Kidney (tissue), 14 donors: ENCODE data around the gene MEF2C. TPM values are rescaled to one million over a fixed set of nuclear protein-coding genes. Genes with fewer than 3 reads are reported as not detected.

Source experiments
- DNase-seq, 5 donors: peaks; one replicate each; pipeline ENCODE4 v3.0.0-alpha.2; 2013 to 2020
- FAIRE-seq: peaks from 2 replicates; lab custom pipeline; 2012; peaks lifted over from hg19 to GRCh38; lab: Jason Lieb, UNC
- H3K27ac ChIP-seq, 2 donors: one replicate each; pipeline ENCODE4 v1.7.0; 2013; ENCODE audit warnings: low read depth in 2 of 2, low read length in 2 of 2, inconsistent platforms in 1 of 2
- H3K27me3 ChIP-seq: one replicate; pipeline ENCODE4 v1.7.1; 2013; ENCODE audit warnings: low read length, inconsistent platforms; ENCODE audit not compliant: control insufficient read depth, insufficient read depth
- H3K36me3 ChIP-seq, 3 donors: one replicate each; pipeline versions ENCODE4 v1.7.0 to v1.7.1; 2013; ENCODE audit warnings: low read length in 3 of 3, control low read depth in 1 of 3, inconsistent platforms in 1 of 3; ENCODE audit not compliant: insufficient read depth in 3 of 3, control insufficient read depth in 2 of 3
- H3K4me1 ChIP-seq, 3 donors: one replicate each; pipeline versions ENCODE4 v1.7.0 to v1.7.1; 2013; ENCODE audit warnings: low read length in 3 of 3, inconsistent platforms in 1 of 3, low read depth in 1 of 3; ENCODE audit not compliant: control insufficient read depth in 2 of 3, insufficient read depth in 2 of 3
- H3K4me3 ChIP-seq, 3 donors: one replicate each; pipeline versions ENCODE4 v1.7.0 to v1.8.1; 2013; ENCODE audit warnings: low read length in 3 of 3, control low read depth in 1 of 3, inconsistent platforms in 1 of 3
- H3K9ac ChIP-seq, 3 donors: one replicate each; pipeline versions ENCODE4 v1.7.0 to v1.7.1; 2013; ENCODE audit warnings: low read length in 3 of 3, control low read depth in 1 of 3, inconsistent platforms in 1 of 3
- H3K9me3 ChIP-seq, 3 donors: one replicate each; pipeline versions ENCODE4 v1.7.0 to v1.7.1; 2013; ENCODE audit warnings: low read length in 3 of 3, control low read depth in 1 of 3, inconsistent platforms in 1 of 3; ENCODE audit not compliant: control insufficient read depth in 2 of 3, insufficient read depth in 1 of 3
- CTCF ChIP-seq: IDR thresholded peaks from 3 replicates; pipeline ENCODE4 v1.5.1; 2012; ENCODE audit warnings: mild to moderate bottlenecking, moderate library complexity, borderline replicate concordance; ENCODE audit not compliant: insufficient read depth; ENCODE audit errors: extremely low read depth
- intact Hi-C: fragments of 100-400 bp; cut with DNase I; formaldehyde crosslinking; loops from one replicate; pipeline ENCODE4 v1.11.1; 2022
- polyA plus RNA-seq: library from polyadenylated mRNA; stranded (reverse); fragments of 350-450 nt; fragmentation: Illumina TruSeq; extraction: RNeasy Lipid Tissue Mini Kit (QIAGEN cat#74804); gene quantifications from one replicate; pipeline ENCODE4 v1.2.3, GENCODE V29; 2014; ENCODE audit warnings: low read depth, low replicate concordance; ENCODE audit not compliant: insufficient read depth
- total RNA-seq: library from RNA; stranded (reverse); fragmentation: NEBNext Ultra II Directional; extraction: Animal tissue kit (Norgen Biotek cat#: 25700); gene quantifications from one replicate; pipeline ENCODE4 v1.2.1, GENCODE V29; 2021
- donor health status: control.
- donor health status: control.
- donor health status: control.
- donor health status: control.
- donor health status: control.
- donor health status: DM: yes; HTN: yes; CAD: no.
- donor health status: Normal renal cell carcinoma (clear cell type).

Gene MEF2C
- total and polyA plus RNA-seq, 2 donors from 2014 or later, result 5.3 to 75.4 TPM

- no peaks in the 10 kb centered on the region for H3K36me3 ChIP-seq
- no peak for FAIRE-seq
- no peak overlapping the region for H3K4me3 ChIP-seq
- H3K4me1 ChIP-seq, result peaks cover 0 to 4% (median 2%) of the 10 kb centered on the region in 3 donors
- DNase-seq, result no peak
- H3K9me3 ChIP-seq, result no peaks in the 10 kb centered on the region
- H3K9ac ChIP-seq, result no peak overlapping the region
- H3K27me3 ChIP-seq, result no peaks in the 10 kb centered on the region
- no peak for TF ChIP-seq CTCF
- no peak overlapping the region for H3K27ac ChIP-seq
- intact Hi-C loops, result no loop called here
These were observed 146.5 kb downstream of the MEF2C start for GRCh38 chr5:88736494-88736893.

GRCh38 chr5:88734983-88735382 lies 148.0 kb downstream of the MEF2C start:
- H3K36me3 ChIP-seq, result no peaks in the 10 kb centered on the region
- intact Hi-C loops, result no loop called here
- H3K27ac ChIP-seq, result no peak overlapping the region
- TF ChIP-seq CTCF, result no peak
- H3K4me3 ChIP-seq, result no peak overlapping the region
- FAIRE-seq (no peak), DNase-seq (no peak)
- no peaks in the 10 kb centered on the region for H3K9me3 ChIP-seq
- H3K27me3 ChIP-seq, result no peaks in the 10 kb centered on the region
- no peak overlapping the region for H3K9ac ChIP-seq
- H3K4me1 ChIP-seq, result peaks cover 0 to 4% (median 2%) of the 10 kb centered on the region in 3 donors

- peaks cover 0 to 4% (median 2%) of the 10 kb centered on the region in 3 donors for H3K4me1 ChIP-seq
- peak in 2 of 5 donors; percentile 44 to 45 for DNase-seq
- H3K4me3 ChIP-seq, result peak overlapping the region in 1 of 3 donors; percentile 13
- no peak for TF ChIP-seq CTCF
- FAIRE-seq, result no peak
- H3K27me3 ChIP-seq, result no peaks in the 10 kb centered on the region
- no peaks in the 10 kb centered on the region for H3K36me3 ChIP-seq
- peak overlapping the region in 1 of 2 donors; percentile 68 for H3K27ac ChIP-seq
- no peaks in the 10 kb centered on the region for H3K9me3 ChIP-seq
- intact Hi-C loops, result no loop called here
- no peak overlapping the region for H3K9ac ChIP-seq
These were observed 148.8 kb downstream of the MEF2C start for GRCh38 chr5:88734191-88734640.

GRCh38 chr5:88732862-88733261 lies 150.1 kb downstream of the MEF2C start:
- Histone ChIP-seq H3K4me3 (no peak overlapping the region), H3K4me1 (peaks cover 0 to 4% (median 2%) of the 10 kb centered on the region in 3 donors), H3K9ac (no peak overlapping the region), H3K27me3 (no peaks in the 10 kb centered on the region), H3K36me3 (no peaks in the 10 kb centered on the region), H3K27ac (no peak overlapping the region), H3K9me3 (no peaks in the 10 kb centered on the region)
- DNase-seq, result no peak
- no peak for TF ChIP-seq CTCF
- no peak for FAIRE-seq
- intact Hi-C loops, result no loop called here
